Hippocampal formation (tissue), 2 donors: ENCODE data around the gene ACTL6B.
"Not testable (repeated sequence)": the region's sequence is repeated elsewhere in the genome, so short reads cannot be mapped to it uniquely, and the experiment has no call there.

Experiments
- DNase-seq, 2 donors: peaks; one replicate each; lab custom pipeline; 2025; lab: John Stamatoyannopoulos, UW

The ACTL6B gene

GRCh38 chr7:100671353-100672327, 15.4 kb upstream of the ACTL6B start:
- DNase-seq = no peak

DNA sequence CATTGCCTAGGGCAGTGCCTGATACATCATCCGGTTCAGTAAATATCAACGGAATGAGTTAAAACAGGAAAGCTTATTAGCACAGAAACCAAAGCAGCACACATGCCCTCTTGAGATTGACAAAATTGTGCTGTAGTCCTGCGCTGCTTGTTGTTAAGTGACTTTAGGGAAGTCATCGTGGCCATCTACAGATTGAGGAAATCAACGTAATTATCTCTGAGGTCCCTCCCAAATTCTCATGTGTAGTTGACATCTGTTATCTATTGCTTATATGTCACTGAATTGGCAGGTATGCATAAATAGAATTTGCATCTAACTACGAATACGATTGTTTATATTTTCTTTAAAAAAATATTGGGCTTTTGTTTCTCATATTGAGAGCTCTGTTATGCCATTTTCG, 13.8 kb upstream of the ACTL6B start:
- no peak for DNase-seq

GRCh38 chr7:100669106-100669505, 12.9 kb upstream of the ACTL6B start:
- DNase-seq = not testable (repeated sequence)

GRCh38 chr7:100668069-100668449, 11.8 kb upstream of the ACTL6B start:
- DNase-seq = no peak

- no peak for DNase-seq
These were observed 11.3 kb upstream of the ACTL6B start for GRCh38 chr7:100667331-100668068.

DNA sequence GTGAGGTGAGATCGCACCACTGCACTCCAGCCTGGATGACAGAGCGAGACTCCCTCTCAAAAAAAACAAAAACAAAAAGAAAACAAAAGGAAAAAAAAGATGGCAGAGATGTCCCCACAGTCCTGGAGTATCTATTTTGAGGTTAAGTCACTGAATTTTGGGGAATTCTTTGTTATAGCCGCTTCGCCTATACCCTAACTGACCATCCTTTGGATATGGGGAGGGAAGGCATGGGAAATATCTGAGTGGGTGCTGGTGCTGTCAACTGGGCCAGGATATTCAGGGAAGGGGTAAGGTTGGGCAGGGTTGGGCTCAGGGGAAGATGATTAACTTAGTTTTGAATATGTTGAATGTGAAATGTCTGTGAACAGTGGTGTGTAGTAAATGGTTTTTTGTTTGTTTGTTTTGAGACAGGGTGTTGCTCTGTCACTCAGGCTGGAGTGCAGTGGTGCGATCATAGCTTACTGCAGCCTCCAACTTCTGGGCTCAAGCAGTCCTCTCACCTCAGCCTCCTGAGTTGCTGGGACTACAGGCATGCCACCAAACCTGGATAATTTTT, 9.0 kb upstream of the ACTL6B start:
- no peak for DNase-seq

GRCh38 chr7:100662194-100662776, 6.0 kb upstream of the ACTL6B start:
- not testable (repeated sequence) for DNase-seq

DNA sequence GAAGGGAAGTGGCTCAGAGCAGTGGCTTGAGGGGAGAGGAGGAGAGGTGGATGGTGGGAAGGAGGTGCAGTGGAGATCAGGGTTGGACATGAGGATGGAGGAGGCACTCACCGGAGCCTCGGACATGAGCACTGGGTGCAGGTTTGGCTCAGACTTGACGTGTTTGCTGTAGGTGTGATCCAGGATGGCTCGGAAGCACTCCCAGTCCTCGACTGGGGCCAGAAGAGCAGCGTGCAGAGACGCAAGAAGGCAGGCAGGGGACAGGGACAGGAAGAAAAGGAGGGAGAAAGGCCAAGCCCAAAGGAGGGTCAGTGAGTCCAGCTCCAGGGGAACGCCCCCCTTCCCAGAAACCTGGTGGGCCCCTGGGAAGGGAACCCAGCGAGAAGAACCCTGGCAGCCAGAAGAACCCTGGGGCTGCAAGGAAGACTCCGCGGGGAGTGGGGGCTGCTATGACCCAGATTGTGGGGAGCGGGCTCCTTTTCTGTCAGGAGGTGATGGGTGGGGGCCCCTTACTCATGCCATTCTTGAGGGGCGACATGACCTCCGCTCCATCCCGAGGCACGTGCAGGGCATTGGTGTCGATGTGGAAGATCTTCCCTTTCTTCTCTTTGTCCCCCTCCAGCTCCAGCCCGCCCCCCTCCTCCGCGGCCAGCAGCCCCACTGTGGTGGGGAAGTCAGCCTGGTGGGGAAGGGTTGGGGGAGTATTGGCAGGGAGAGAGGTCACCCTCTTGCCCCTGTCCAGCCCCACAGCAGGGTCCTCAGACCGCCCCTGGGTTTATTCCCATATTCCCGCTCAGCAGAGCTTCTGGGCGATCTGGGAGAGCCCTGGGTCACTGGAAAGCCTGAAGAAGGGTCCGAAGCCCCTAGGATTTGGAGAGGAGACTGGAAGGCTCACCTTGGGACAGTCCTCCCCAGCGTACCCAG, 1.1 kb downstream of the ACTL6B start:
- DNase-seq = no peak

DNA sequence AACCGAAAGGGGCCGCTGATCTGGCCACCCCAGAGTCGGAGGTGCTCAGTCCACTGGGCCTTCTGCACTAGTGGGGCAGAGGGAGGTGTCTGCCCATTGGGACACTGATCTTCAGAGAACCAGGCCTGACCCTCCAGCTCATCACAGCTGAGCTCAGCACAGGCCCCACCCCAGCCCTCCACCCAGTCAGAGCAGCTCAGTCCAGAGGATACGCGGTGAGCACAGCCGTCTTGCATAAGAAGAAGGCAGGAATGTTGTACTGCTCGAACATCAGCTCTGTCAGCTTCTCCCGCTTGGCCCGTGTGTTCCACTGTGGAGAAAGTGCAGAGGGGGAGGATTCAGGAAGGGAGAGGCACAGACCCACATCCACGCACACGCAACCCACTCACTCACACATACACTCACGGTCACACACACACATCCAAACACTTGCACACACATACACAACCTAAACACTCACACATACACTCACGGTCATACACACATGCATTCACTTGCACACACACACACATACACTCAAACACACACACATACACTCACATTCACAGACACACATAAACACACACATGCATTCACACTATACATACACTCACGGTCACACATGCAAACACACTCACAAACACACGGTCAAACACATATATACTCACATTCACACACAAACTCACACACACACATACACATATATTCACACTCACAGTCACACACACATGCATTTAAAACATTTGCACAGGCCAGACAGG, 6.3 kb downstream of the ACTL6B start:
- no peak for DNase-seq

DNA sequence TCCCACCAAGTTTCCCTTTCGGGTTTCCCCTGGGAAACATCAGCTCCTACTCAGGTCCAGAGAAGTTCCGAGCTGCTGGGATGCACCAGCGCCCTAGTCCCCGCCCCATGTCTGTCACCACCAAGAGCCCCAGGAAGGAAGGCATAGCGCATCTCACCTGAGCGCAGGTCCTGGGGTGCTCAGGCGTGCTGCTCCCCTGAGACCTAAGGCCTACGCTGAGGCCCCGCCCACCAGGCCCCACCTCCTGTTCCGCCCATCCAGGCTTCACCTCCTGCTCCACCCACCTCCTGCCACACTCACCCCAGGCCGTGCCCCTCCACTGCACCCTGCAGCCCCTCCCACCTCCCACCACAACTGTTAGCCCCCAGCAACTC, 13.7 kb downstream of the ACTL6B start:
- DNase-seq = no peak

- DNase-seq = no peak
These were observed 14.3 kb downstream of the ACTL6B start for GRCh38 chr7:100641860-100642533.

DNA sequence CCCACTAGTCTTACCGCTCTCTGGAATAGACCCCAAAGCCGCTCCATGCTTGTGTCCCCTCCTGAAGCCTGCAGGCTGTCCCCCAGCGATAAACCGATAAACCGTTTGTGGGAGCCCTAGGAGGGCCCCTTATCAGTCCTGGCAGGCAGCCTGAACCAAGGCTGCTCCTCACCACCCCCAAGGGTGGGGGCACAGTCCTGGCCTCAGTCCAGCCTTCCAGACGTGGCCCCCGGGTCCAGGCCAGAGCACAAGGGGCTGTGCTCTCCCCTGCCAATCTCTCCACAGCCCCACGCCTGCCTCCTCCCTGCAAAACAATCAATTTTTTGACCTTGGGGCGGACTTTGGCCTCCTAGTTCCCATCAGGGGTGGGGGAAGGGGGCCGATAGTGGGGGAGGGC, 14.8 kb downstream of the ACTL6B start, which contains the start of gene TFR2:
TSS of gene TFR2 (minus strand) at position 90 of the 397 bp plus-strand sequence. CDS start at position 47, 43 bp downstream.
- DNase-seq = no peak

DNA sequence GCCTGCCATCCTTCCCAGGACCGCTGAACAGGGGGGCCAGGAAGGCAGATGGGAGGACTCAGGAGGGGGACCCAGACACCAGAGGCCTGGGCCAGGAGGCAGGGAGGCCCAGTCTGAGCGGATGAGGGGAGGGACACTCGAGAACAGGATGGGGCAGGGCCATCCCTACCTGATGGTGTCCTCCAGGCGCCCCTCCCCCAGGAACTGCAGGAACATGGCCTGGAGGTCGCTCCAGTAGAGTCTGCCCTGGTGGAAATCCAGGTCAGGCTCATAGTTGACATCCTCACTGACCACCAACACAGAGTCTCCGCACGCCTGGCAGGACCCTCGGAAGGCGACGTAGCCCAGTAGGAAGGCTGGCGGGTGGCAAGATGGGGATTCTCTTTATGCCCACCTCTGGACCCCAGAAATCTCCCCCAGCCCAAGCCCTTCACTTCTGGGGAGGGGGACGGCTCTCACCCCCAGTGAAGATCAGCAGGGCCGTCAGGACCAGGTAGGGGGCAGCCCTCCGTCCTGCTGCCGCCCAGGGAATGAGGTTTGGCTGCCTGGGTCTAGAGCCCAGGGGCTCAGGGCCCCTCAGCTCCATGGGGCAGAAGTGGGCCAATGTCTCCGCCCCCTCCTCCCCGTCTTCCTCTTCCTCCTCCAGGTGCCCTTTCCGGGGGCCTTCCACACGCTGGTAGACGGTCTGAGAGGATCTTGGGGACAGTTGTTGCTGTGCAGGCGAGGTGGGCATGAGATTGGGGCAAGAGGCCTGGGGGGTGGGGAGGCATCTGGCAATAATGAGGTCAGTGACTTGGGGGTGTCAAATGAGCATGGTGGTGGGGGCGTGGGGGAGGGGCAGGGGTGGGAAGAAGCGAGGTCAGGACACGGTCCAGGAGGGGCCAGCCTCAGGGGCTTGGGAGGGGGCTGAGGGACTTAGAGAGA, 15.5 kb downstream of the ACTL6B start:
- no peak for DNase-seq

GRCh38 chr7:100639995-100640516, 16.2 kb downstream of the ACTL6B start:
- DNase-seq = no peak

GRCh38 chr7:100632951-100633717, 23.1 kb downstream of the ACTL6B start:
- DNase-seq = no peak

- DNase-seq = no peak
These were observed 26.2 kb downstream of the ACTL6B start for GRCh38 chr7:100630066-100630465.

DNA sequence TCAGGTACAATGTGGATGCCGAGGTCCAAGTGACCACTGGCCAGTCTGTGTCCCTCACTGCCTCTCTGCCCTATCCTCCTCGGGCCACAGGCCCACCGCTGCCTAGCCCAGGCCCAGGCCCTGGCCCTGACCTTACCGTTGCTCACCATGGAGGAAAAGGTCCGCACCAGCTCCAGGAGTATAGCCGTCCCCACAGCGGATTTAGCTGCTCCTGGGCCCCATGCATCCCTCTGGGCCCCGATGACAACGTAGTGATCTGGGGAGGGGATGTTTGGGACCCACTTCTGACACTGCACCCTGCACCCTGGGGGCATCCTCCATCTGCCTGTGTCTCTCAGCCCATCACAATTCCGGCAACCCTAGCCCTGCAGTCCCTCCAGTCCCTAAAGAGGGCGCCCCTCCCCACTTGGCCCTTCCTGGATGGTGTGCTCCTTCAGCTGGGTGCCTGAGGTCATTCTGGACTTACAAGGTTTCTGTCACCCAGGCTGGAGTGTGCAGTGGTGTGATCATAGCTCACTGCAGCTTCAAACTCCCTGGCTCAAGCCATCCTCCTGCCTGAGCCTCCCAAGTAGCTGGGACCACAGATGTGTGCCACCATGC, 27.0 kb downstream of the ACTL6B start:
- no peak for DNase-seq
